Endothelial cell of umbilical vein (primary cell): ENCODE measurements around the gene COMMD10. TPM values are rescaled to one million over a fixed set of nuclear protein-coding genes. Genes with fewer than 3 reads are reported as not detected.

ENCODE experiments used
- BruUV-seq: library from RNA; stranded (reverse); fragments of 400-500 nt; replicated peaks from 2 replicates; lab custom pipeline; 2021; lab: Mats Ljungman, UMichigan
- CTCF ChIA-PET: fragments of 300-600, 350-600 bp; sonication (Branson Sonifier 250); formaldehyde crosslinking; loops from one replicate; lab custom pipeline; 2021; ENCODE audit warnings: antibody characterized with exemption, inconsistent platforms; lab: Charles Lee
- POLR2A ChIA-PET: fragments of 300-600, 350-600 bp; sonication (Branson Sonifier 250); formaldehyde crosslinking; loops from one replicate; lab custom pipeline; 2021; ENCODE audit warnings: antibody characterized with exemption, inconsistent platforms; lab: Charles Lee
- DNase-seq: peaks from one replicate; pipeline ENCODE4 v3.0.0-alpha.2; 2011; ENCODE audit warnings: low read depth, low spot score
- FAIRE-seq: peaks from 2 replicates; lab custom pipeline; 2011; peaks lifted over from hg19 to GRCh38; lab: Jason Lieb, UNC
- H2AFZ ChIP-seq: 2 replicates; pipeline ENCODE4 v1.6.0; 2012; ENCODE audit warnings: low read depth, low read length, control low read depth, inconsistent platforms
- H3K27ac ChIP-seq: 2 replicates; pipeline ENCODE4 v1.5.1; 2011; ENCODE audit warnings: low read depth, mild to moderate bottlenecking, control low read depth, low read length, moderate library complexity; ENCODE audit not compliant: insufficient read depth
- H3K27me3 ChIP-seq, 2 experiments: 2 replicates each; pipeline versions ENCODE4 v1.6.0 to v1.6.1; 2011; ENCODE audit warnings: low read length in 2 of 2, mixed read lengths in 1 of 2; ENCODE audit not compliant: control insufficient read depth in 2 of 2, insufficient read depth in 2 of 2
- H3K36me3 ChIP-seq, 2 experiments: 2 replicates in 1 of 2; 3 replicates in 1 of 2; pipeline ENCODE4 v1.5.1; 2011; ENCODE audit warnings: low read length in 2 of 2, mild to moderate bottlenecking in 1 of 2, moderate library complexity in 1 of 2; ENCODE audit not compliant: control insufficient read depth in 2 of 2, insufficient read depth in 2 of 2; ENCODE audit errors: extremely low read depth in 1 of 2
- H3K4me1 ChIP-seq: 3 replicates; pipeline ENCODE4 v1.5.1; 2011; ENCODE audit warnings: mild to moderate bottlenecking, low read length; ENCODE audit not compliant: control insufficient read depth, insufficient read depth; ENCODE audit errors: extremely low read depth
- H3K4me2 ChIP-seq: 2 replicates; pipeline ENCODE4 v1.6.1; 2011; ENCODE audit warnings: low read length, control low read depth, mixed read lengths; ENCODE audit not compliant: insufficient read depth
- H3K4me3 ChIP-seq, 3 experiments: fragments of 200-600 bp in 1 of 3; sonication (generic), shearing (Covaris generic) in 1 of 3; replicated peaks in 1 of 3; 2 replicates each; pipeline ENCODE4 v1.5.1; 2011 to 2016; ENCODE audit warnings: control low read depth in 3 of 3, low read length in 3 of 3, mild to moderate bottlenecking in 2 of 3, inconsistent platforms in 1 of 3, low read depth in 1 of 3, moderate library complexity in 1 of 3; ENCODE audit not compliant: insufficient read depth in 1 of 3
- H3K79me2 ChIP-seq: 2 replicates; pipeline ENCODE4 v1.6.0; 2012; ENCODE audit warnings: low read length, inconsistent platforms; ENCODE audit not compliant: control insufficient read depth, insufficient read depth
- H3K9ac ChIP-seq: replicated peaks from 2 replicates; pipeline ENCODE3; 2011; ENCODE audit warnings: low read length, control low read depth; ENCODE audit not compliant: insufficient read depth; ENCODE audit errors: extremely low read depth
- H3K9me1 ChIP-seq: replicated peaks from 3 replicates; pipeline ENCODE4 v1.6.0; 2011; ENCODE audit warnings: mild to moderate bottlenecking, low read length; ENCODE audit not compliant: control insufficient read depth, insufficient read depth; ENCODE audit errors: extremely low read depth
- H3K9me3 ChIP-seq: replicated peaks from 2 replicates; pipeline ENCODE4 v1.5.1; 2012; ENCODE audit warnings: low read length, inconsistent platforms; ENCODE audit not compliant: control insufficient read depth, insufficient read depth
- H4K20me1 ChIP-seq: replicated peaks from 2 replicates; pipeline ENCODE3; 2011; ENCODE audit warnings: mild to moderate bottlenecking, low read length; ENCODE audit not compliant: control insufficient read depth, insufficient read depth; ENCODE audit errors: extremely low read depth
- CTCF ChIP-seq, 2 donors: IDR thresholded peaks; 1 replicate in 1 of 2; 2 replicates in 1 of 2; pipeline ENCODE4 v1.5.1; 2011; ENCODE audit warnings: low read length in 2 of 2, mild to moderate bottlenecking in 2 of 2, moderate library complexity in 2 of 2, control low read depth in 1 of 2, inconsistent platforms in 1 of 2, low read depth in 1 of 2; ENCODE audit not compliant: insufficient read depth in 1 of 2; ENCODE audit errors: extremely low read depth in 1 of 2
- EZH2 ChIP-seq: IDR thresholded peaks from 2 replicates; pipeline ENCODE4 v1.6.1; 2012; ENCODE audit warnings: borderline replicate concordance, low read depth, mild to moderate bottlenecking, moderate library complexity, low read length, inconsistent platforms; ENCODE audit not compliant: severe bottlenecking
- FOS ChIP-seq: IDR thresholded peaks from 2 replicates; pipeline ENCODE4 v1.6.1; 2011; ENCODE audit warnings: mild to moderate bottlenecking, low read length, moderate library complexity, borderline replicate concordance; ENCODE audit not compliant: insufficient read depth
- GATA2 ChIP-seq: IDR thresholded peaks from 2 replicates; pipeline ENCODE4 v1.7.0; 2011; ENCODE audit warnings: low read depth, mild to moderate bottlenecking, moderate library complexity, mixed read lengths, low read length; ENCODE audit not compliant: insufficient read length, insufficient read depth
- JUN ChIP-seq: IDR thresholded peaks from 2 replicates; pipeline ENCODE4 v1.6.1; 2011; ENCODE audit warnings: borderline replicate concordance, low read depth; ENCODE audit not compliant: insufficient read length, insufficient read depth
- MYC ChIP-seq: IDR thresholded peaks from one replicate; pipeline ENCODE4 v1.6.1; 2011; ENCODE audit warnings: mild to moderate bottlenecking, low read depth, low read length
- POLR2A ChIP-seq: IDR thresholded peaks from 2 replicates; pipeline ENCODE4 v1.6.1; 2012; ENCODE audit warnings: low read depth, mild to moderate bottlenecking, control low read depth, low read length
- POLR2AphosphoS5 ChIP-seq: IDR thresholded peaks from 2 replicates; pipeline ENCODE4 v1.6.1; 2012; ENCODE audit warnings: low read depth, mild to moderate bottlenecking, control low read depth, low read length, moderate library complexity; ENCODE audit not compliant: insufficient read depth
- dilution Hi-C: fragments of 300-500 bp; cut with MboI; formaldehyde crosslinking; loops from one replicate; pipeline ENCODE4 v1.15.0; 2019; ENCODE audit warnings: low sequenced_read_pairs; ENCODE audit not compliant: extremely low pct_ligation_motif_present
- intact Hi-C: fragments of 100-400 bp; cut with micrococcal nuclease; formaldehyde crosslinking; loops from one replicate; pipeline ENCODE4 v1.10.0; 2022
- polyA plus RNA-seq, 4 experiments: library from polyadenylated mRNA; depleted of rRNA in 3 of 4; stranded (reverse) in 3 of 4; unstranded in 1 of 4; fragments of >200 nt; gene quantifications; 2 replicates each; pipeline versions ENCODE4 v1.2.1 to v1.2.3, GENCODE V29; 2011 to 2012; ENCODE audit warnings: missing spikeins in 1 of 4
- total RNA-seq: library from RNA; stranded (reverse); gene quantifications from 2 replicates; pipeline ENCODE4 v1.2.3, GENCODE V29; 2021
- TF ChIP-seq, protein P1 (sequence below): IDR thresholded peaks from 2 replicates; pipeline ENCODE4 v1.6.1; 2011; ENCODE audit not compliant: insufficient read depth, insufficient read length

COMMD10 gene
- total and polyA plus RNA-seq, 2 donors (not counting 3 experiments of a cell fraction or from before 2014, with no cell fraction given) = 12.5 to 27.0 TPM

- H3K9me3 ChIP-seq = no peaks in the 10 kb centered on the region
- intact Hi-C loops (no loop called here), dilution Hi-C loops (no loop called here)
- FAIRE-seq = no peak
- CTCF ChIA-PET = no interaction called here
- no peak for TF ChIP-seq GATA2
- no peak overlapping the region for H2AFZ ChIP-seq
- H3K27ac ChIP-seq = no peak overlapping the region
- no TSS peak for BruUV-seq
- H3K4me2 ChIP-seq = no peak overlapping the region
- H3K9ac ChIP-seq = no peak overlapping the region
- H3K9me1 ChIP-seq = no peaks in the 10 kb centered on the region
- H3K4me1 ChIP-seq = peaks cover 5% of the 10 kb centered on the region
- no peak for DNase-seq
- H3K79me2 ChIP-seq = no peaks in the 10 kb centered on the region
- H3K27me3 ChIP-seq = no peaks in the 10 kb centered on the region
- no peaks in the 10 kb centered on the region for H3K36me3 ChIP-seq
- H3K4me3 ChIP-seq = no peak overlapping the region
- POLR2A ChIA-PET = no interaction called here
- H4K20me1 ChIP-seq = no peaks in the 10 kb centered on the region
Observed at GRCh38 chr5:116145416-116145815, 60.6 kb downstream of the COMMD10 start.

GRCh38 chr5:116152169-116152568 lies 67.3 kb downstream of the COMMD10 start:
- no peaks in the 10 kb centered on the region for H3K9me1 ChIP-seq
- no peaks in the 10 kb centered on the region for H3K79me2 ChIP-seq
- intact Hi-C loops = no loop called here
- DNase-seq (peak; percentile 15), FAIRE-seq (no peak)
- TF ChIP-seq EZH2 = no peak
- TF ChIP-seq MYC = no peak
- TF ChIP-seq JUN = no peak
- TF ChIP-seq GATA2 = no peak
- no peak for TF ChIP-seq FOS
- no peak for TF ChIP-seq CTCF (IDR thresholded peaks at IDR 0.05; ENCODE audit: extremely low read depth in 1 of 2, insufficient read depth in 1 of 2, low read depth in 1 of 2, low read length in 2 of 2)
- TF ChIP-seq POLR2AphosphoS5 = no peak
- no peak for TF ChIP-seq POLR2A
- TF ChIP-seq, protein P1, sequence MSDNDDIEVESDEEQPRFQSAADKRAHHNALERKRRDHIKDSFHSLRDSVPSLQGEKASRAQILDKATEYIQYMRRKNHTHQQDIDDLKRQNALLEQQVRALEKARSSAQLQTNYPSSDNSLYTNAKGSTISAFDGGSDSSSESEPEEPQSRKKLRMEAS = no peak
- H3K4me1 ChIP-seq = no peaks in the 10 kb centered on the region
- no peaks in the 10 kb centered on the region for H3K27me3 ChIP-seq
- no peak overlapping the region for H3K4me2 ChIP-seq
- H3K9ac ChIP-seq = no peak overlapping the region
- no peaks in the 10 kb centered on the region for H4K20me1 ChIP-seq
- H3K27ac ChIP-seq = no peak overlapping the region
- dilution Hi-C loops = no loop called here
- no peaks in the 10 kb centered on the region for H3K9me3 ChIP-seq
- CTCF ChIA-PET = no interaction called here
- no peak overlapping the region for H3K4me3 ChIP-seq
- POLR2A ChIA-PET = no interaction called here
- BruUV-seq = no TSS peak
- no peaks in the 10 kb centered on the region for H3K36me3 ChIP-seq
- H2AFZ ChIP-seq = no peak overlapping the region
